ENCODE results near the gene NXN.
"Not testable (repeated sequence)": the region's sequence is repeated elsewhere in the genome, so short reads cannot be mapped to it uniquely, and the experiment has no call there.

Gene NXN

DNA sequence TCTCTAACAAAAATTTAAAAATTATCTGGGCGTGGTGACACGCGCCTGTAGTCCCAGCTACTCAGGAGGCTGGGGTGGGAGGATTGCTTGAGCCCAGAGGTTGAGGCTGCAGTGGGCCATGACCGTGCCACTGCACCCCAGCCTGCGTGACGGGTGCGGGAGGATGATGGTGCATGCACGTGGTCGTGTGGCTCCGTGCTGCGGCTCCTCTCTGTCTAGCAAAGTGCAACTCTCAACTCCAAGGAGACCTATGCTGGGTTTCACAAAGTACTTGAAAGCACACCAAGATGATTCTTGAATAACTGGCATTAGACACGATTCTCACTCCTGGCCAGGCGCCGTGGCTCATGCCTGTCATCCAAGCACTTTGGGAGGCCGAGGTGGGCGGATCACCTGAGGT, 25.8 kb downstream of the NXN start:
- no peak for DNase-seq (ENCODE audit: low read depth in 2 of 2)

DNA sequence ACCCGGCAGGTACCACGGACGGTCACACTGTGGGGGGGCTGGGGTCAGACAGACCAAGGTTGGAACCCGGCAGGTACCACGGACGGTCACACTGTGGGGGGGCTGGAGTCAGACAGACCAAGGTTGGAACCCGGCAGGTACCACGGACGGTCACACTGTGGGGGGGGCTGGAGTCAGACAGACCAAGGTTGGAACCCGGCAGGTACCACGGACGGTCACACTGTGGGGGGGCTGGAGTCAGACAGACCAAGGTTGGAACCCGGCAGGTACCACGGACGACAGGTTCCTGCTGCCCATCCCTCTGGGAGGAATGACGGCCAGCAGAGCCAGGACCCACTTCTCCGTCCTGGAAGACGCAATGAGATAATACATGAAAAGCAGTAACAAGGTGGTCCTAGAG, 27.0 kb downstream of the NXN start:
- not testable (repeated sequence) for DNase-seq (ENCODE audit: low read depth in 2 of 2)

DNA sequence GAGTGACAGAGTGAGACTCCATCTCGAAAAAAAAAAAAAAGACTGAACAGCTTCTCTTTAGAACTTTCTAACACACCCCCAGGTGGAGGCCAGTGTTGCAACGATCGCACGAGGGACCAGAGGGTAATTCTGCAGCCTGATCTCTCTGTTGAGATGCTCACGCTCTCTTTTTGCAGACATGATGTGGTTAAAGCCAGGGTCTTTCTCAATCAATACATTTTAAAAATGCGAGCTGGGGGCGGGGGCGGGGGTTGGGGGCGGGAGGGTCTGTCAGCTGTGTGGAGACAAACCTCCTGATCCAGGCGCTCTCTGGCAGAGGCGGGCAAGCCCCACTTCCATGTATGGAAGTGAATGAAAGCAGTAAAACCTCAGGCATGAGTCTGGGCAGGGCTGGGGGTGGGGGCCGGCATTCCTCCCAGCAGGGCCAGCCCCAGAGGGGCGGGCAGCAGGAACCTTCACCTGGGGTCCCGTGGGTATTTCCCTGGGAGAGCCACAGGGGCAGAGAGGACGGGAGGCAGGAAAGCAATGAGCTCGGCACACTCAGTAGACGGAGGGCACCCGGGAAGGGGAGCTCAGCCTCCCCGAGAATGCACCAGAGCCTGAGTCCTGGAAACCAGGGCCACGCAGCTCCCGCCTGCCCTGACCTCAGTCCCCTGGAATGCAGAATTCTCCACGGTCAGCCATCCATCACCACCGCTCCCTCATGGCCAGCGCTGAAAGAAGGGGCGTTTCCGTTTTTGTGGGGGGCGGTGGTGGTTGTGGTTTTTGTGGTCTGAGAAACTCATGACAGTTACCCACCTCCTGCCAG, 28.0 kb downstream of the NXN start:
- no peak for DNase-seq (ENCODE audit: low read depth in 2 of 2)

GRCh38 chr17:949623-950303, 29.8 kb downstream of the NXN start:
- DNase-seq (ENCODE audit: low read depth in 2 of 2): no peak

GRCh38 chr17:948284-948852, 31.2 kb downstream of the NXN start:
- DNase-seq (ENCODE audit: low read depth in 2 of 2): no peak

- no peak for DNase-seq (ENCODE audit: low read depth in 2 of 2)
Observed at GRCh38 chr17:946510-947236, 32.9 kb downstream of the NXN start.

DNA sequence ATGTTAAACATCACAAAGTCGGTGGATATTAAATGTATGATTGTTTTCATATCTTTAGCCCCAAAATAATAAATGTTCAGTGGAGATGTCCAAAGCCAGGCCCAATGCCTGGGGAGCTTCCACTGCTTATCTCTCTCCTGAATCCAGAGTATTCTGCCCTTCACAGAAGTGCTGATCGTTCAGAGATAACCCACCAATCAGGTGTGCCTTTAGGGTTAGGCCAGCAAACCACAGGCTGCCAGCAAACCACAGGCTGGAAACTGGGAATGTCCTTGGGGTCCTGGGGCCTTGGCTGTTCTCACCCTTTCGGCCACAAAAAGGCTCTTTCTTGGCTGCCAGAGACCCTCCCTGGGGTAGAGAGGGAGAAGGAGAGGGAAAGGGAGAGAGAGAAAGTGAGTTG, 33.9 kb downstream of the NXN start:
- DNase-seq (ENCODE audit: low read depth in 2 of 2): no peak

- no peak for DNase-seq (ENCODE audit: low read depth in 2 of 2)
Observed at GRCh38 chr17:944266-944826, 35.2 kb downstream of the NXN start.

DNA sequence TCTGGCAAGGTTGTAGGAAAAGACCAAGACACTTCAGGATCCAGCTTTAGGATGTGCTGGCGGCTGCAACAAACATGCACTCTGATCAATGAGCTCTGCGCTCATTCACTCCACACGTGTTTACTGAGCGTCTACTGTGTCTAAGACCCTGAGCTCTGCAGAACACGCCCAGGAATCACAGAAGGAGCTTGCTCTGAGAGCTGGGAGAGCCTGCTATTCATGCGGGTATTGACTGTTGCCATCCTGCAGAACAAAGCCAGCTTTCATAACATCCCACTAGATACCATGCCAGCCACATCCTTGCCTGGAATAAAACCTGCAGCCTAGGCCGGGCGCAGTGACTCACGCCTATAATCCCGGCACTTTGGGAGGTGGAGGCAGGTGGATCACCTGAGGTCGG, 44.1 kb downstream of the NXN start:
- DNase-seq (ENCODE audit: low read depth in 2 of 2): no peak

DNA sequence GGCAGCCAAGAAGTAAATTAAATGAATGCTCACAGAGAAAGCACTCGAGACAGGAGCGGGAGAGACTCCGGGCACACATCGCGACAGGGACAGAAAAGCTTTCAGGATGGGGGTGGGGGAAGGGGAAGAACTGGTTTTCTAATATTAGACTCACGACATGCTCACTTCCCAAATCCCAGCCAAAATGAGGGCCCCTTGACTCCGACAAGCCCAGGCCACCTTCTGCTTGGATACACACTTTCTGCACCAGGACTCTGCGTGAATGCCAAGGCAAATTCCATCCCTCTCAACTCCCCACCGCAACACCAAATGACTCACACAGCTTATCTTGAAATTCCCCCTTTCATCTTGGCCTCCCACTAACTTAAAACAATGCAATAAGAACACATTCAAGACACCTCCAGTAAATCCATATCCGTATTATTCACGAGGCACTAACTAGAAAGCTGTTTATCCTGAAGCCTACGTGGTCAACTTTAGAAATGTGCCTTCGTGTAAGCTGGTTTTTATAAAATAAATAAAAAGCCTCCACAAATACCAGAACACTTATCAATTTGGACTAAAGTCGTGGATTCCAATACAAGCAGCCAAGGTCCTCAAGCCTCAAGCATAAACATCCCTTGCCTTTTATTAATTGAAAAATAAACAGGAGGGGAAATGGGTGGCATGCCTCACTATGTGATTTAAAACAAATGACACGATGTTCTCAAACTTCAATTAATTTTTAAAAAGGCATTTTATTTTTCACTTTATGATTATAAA, 46.1 kb downstream of the NXN start:
- DNase-seq (ENCODE audit: low read depth in 2 of 2): no peak

GRCh38 chr17:930258-930657, 49.3 kb downstream of the NXN start:
- no peak for DNase-seq (ENCODE audit: low read depth in 2 of 2)

GRCh38 chr17:929586-929985, 50.0 kb downstream of the NXN start:
- DNase-seq (ENCODE audit: low read depth in 2 of 2): no peak

DNA sequence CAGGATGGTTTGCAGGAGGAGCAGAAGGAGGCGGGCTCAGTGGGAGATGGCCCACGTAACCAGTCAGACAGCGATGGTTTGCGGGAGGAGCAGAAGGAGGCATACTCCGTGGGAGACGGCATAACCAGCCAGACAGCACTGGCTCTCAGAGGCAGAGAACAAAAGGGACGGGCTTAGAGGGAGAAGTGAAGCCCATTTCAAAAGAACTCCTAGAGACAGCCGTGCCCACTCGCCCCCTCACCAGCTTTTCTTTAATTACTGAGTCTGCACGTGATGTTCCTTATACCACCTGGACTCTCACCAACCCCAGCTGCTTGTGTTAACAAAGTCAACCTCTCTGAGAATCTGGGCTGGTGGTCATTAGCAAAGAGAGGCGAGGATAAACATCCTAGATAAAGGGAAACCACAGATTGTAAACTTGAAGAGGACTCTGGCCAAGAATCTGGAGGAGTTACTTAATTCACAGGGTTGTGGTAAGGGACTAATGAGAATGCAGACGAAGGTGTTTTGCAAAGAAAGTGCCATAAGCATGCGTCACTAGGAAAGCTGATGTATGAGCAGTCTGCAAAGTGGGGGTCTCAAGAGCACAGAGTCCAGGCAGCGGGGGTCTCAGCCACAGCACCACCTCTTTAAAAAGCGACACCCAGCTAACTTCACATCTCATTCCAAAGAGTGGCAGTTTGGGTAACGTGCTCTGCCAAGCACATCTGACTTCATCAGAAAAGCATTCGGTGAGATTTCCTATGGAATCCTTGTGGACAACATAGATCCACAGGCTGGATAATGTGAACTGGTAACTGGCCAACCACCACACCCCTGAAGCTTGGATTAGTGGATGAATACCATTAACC, 51.7 kb downstream of the NXN start:
- DNase-seq (ENCODE audit: low read depth in 2 of 2): no peak

DNA sequence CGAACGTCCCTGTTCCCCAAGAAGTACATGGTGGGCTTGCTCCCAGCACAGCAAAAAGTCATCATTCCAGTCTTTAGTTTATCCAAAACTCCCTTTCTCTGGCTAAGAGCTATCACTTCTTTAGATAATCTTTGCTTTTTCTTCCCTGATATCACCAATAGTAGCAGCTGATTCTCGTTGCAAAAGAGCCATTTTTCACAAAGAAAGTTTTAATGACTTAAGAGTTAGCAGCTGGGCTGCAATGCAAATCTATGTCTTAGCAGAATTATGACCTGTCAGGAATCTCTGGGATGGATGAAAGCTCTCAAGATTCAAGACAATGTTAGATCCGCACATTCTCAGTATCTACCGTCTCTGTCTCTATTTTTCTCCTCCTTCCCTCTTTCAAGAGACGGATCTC, 53.8 kb downstream of the NXN start:
- DNase-seq (ENCODE audit: low read depth in 2 of 2): no peak

GRCh38 chr17:924711-925475, 54.7 kb downstream of the NXN start:
- no peak for DNase-seq (ENCODE audit: low read depth in 2 of 2)

GRCh38 chr17:924306-924705, 55.3 kb downstream of the NXN start:
- not testable (repeated sequence) for DNase-seq (ENCODE audit: low read depth in 2 of 2)

- no peak for DNase-seq (ENCODE audit: low read depth in 2 of 2)
Observed at GRCh38 chr17:923633-924032, 55.9 kb downstream of the NXN start.

DNA sequence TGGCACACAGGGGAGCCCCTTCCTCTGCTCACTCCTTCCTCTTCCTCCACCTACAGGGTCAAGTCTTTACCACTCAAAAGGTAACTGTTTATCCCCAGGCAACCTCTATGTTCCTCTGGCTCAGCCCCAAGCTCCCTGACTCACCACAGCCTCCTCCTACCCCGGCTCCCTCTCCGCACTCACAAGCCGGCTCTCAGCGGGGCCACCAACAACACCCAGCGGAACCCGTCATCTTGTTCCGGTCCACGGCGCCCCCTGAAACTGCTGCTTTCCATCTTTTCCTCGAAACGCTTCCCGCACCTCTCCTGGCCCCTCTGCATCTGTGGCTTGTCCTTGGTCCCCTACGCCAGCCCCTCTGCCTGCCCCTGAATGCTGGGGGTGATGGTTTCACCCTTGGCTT, 58.4 kb downstream of the NXN start:
- DNase-seq (ENCODE audit: low read depth in 2 of 2): no peak

GRCh38 chr17:920190-920589, 59.4 kb downstream of the NXN start:
- no peak for DNase-seq (ENCODE audit: low read depth in 2 of 2)

Measured in stimulated activated CD4-positive, alpha-beta T cell treated with anti-CD3 and anti-CD28 coated beads, Interleukin-1b, Interleukin-23, amount 100 ng/mL, for 4 hours (primary cell).